GM19395 (cell line): Measurements from ENCODE around the gene PUM1.
"Not testable (repeated sequence)": the region's sequence is repeated elsewhere in the genome, so short reads cannot be mapped to it uniquely, and the experiment has no call there.

ENCODE experiments used
- ATAC-seq: cut with Tn5 transposase; IDR thresholded peaks from one replicate; pipeline ENCODE4 v1.9.1; 2021; ENCODE audit warnings: mild to moderate bottlenecking, moderate library complexity; ENCODE audit not compliant: unreplicated experiment

The PUM1 gene

GRCh38 chr1:31064718-31065309, 703 bp downstream of the PUM1 start:
- no peak for ATAC-seq

GRCh38 chr1:31064111-31064717, 1.3 kb downstream of the PUM1 start:
- ATAC-seq, result no peak

GRCh38 chr1:31063631-31064030, 1.9 kb downstream of the PUM1 start:
- ATAC-seq, result no peak

DNA sequence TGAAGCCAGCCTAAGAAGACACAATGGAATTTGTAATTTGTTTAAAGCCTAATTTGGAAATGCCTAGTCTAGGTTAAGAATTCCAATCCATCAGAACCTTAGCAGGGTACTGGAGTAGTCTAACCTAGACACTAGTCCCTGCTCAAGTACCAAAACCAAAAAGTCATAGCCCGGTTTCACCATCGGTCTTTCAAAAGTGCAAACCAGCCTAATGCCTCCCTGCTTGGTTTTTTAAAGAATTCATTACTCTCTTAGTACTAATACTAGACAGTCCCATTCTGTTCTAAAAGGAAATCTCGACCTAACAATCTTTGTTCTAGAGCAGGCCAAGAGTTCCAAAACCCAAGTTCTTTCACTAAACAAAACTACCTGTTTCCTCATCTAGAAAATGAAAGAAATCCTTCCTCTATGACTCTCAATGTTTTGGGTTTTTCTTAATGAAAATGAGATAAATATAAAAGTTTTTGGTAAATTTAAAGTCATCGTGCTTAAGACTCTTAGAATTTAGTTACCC, 2.6 kb downstream of the PUM1 start:
- no peak for ATAC-seq

GRCh38 chr1:31062162-31062866, 3.2 kb downstream of the PUM1 start:
- ATAC-seq, result not testable (repeated sequence)

- ATAC-seq, result no peak
Observed at GRCh38 chr1:31058012-31058411, 7.5 kb downstream of the PUM1 start.

GRCh38 chr1:31055953-31056352, 9.6 kb downstream of the PUM1 start:
- ATAC-seq, result no peak

GRCh38 chr1:31055501-31055900, 10.0 kb downstream of the PUM1 start:
- ATAC-seq, result no peak

- ATAC-seq, result no peak
Observed at GRCh38 chr1:31054958-31055481, 10.5 kb downstream of the PUM1 start.

DNA sequence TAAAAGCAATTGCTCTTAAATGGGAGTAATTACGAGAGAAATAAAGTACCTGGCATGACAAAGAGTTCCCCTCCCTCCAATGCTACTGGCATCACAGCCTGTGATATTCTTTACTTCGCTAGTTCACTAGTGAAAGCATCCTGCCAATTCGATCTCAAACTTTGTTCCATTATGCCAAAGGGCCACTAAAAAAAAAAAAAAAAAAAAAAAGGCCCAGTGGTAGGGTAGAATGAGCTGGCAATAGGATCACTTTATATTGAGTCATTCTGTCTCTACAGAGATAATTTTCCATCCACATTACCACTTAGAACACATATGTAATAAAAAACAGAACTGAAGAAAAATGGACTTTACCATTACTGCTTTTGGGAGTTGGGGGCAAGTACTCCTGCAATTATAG, 11.2 kb downstream of the PUM1 start:
- ATAC-seq, result no peak

GRCh38 chr1:31052613-31053012, 12.9 kb downstream of the PUM1 start:
- not testable (repeated sequence) for ATAC-seq

- ATAC-seq, result no peak
Observed at GRCh38 chr1:31051611-31052010, 13.9 kb downstream of the PUM1 start.

DNA sequence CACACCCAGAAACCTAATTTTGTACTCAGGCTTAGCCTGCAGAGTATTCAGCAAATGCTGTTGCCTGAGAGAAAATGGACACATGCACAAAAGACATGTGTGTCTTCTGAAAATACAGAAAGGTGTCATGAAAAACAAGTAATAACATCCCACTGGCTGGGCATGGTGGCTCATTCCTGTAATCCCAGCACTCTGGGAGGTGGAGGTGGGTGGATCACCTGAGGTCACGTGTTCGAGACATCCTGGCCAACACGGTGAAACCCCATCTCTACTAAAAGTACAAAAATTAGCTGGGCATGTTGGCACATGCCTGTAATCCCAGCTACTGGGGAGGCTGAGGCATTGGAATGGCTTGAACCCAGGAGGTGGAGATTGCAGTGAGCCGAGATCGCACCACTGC, 18.0 kb downstream of the PUM1 start:
- ATAC-seq, result not testable (repeated sequence)

DNA sequence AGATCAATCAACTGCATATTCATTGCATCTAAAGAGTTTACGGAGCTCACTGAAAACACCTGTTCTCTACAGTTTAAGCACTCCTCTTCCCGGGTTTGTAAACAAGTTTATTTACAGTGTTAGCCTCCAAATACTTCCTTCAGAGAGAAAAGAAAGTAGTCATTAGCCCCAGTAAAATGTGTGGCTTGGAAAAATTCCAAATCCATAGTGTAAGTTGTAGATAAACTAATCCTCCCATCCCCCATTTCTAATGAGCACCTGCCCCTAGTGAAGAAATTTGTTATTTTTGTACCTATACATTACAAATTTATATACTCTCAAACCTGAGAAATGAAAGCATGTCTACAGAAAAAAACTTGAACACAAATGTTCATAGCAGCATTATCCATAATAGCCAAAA, 21.9 kb downstream of the PUM1 start:
- no peak for ATAC-seq

DNA sequence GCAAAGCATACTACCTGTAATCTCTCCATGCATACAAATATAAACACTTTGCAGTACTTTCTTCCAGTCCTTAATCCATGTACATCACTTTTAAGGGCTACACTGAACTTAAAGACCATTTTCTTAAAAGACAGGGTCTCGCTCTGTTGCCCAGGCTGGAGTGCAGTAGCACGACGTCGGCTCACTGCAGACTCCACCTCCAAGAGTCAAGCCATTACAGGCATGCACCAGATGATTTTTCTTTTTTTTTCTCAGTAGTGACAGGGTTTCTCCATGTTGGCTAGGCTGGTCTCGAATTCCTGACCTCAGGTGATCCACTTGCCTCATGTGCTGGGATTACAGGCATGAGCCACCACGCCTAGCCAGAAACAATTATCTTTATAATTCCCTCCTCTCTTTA, 22.9 kb downstream of the PUM1 start:
- no peak for ATAC-seq

DNA sequence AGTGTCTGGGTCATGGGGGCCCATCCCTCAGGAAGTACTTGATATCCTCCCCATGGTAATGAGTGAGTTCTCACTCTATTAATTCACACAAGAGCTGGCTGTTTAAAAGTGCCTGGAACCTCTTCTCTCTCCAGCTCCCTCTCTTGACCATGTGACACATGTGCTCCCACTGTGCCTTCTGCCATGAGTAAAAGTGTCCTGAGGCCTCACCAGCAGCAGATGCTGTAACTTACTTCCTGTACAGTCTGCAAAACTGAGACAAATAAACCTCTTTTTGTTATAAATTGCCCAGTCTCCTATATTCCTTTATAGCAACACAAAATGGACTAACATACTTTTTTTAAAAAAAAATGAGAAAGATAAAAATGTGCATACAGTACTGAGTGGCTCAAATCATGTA, 24.0 kb downstream of the PUM1 start:
- ATAC-seq, result no peak

- no peak for ATAC-seq
Observed at GRCh38 chr1:31040038-31040437, 25.5 kb downstream of the PUM1 start.

DNA sequence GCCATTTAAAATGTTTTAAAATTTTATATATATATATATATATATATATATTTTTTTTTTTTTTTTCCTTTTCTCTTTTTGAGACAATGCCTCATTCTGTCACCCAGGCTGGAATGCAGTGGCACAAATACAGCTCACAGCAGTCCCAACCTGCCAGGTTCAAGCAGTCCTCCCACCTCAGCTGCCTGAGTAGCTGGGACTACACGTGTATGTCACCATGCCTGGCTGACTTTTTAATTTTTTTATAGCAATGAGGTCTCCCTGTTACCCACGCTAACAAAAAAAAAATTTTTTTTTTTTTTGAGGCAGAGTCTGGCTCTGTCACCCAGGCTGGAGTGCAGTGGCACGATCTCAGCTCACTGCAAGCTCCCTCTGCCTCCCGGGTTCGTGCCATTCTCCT, 26.6 kb downstream of the PUM1 start:
- ATAC-seq, result not testable (repeated sequence)

DNA sequence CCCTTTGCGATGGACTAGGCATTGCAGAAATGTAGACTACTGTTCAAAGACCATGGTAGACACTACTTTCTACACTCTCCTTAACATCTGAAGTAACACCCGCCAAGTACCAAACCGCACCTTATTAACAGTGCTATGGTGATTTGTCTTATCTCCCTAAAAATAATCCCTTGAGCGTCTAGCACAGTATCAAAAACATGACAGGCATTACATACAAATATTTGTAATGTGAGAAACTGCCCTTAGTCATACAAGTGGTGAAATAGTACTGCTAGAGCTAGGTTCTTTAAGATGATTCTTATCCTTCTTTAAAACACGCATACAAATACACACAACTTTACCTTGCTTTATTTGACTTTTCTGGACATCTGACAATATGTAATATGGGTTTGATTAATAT, 27.2 kb downstream of the PUM1 start:
- no peak for ATAC-seq

DNA sequence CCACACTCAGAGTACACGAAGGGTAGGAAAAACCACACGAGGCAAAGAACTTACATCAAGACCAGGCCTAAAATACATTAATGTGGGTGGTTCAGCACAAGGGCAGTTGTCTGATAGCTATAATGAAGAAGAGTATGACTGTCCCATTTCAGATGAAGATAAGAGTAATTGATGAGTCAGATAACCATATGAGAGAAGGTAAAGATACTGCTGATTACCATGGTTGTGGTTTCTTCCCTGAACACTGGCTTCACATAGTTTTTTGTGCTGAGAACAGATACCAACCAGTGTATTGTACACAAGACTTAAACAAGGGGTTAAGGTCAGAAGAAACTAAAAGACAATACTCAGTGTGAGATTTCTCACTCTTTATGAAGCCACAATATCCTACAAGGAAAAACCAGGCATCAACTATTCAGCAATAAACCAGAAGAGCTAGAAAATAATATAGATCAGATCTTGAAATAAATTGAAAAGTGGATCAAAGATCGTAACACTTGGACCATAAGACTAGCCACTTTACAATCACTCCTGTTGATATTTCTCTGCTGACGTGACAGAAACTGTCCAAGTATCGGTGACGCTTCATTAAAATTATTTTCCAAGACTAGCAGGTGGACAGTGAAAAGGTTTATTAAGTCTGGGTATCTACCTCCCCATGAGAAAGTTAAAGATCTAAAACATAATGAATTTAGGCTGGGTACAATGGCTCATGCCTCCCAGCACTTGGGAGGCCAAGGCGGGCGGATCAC, 28.6 kb downstream of the PUM1 start:
- no peak for ATAC-seq

- ATAC-seq, result no peak
Observed at GRCh38 chr1:31033598-31033997, 31.9 kb downstream of the PUM1 start.
